MCF 10A (cell line): ENCODE measurements around the gene KCND2. TPM values are rescaled to one million over a fixed set of nuclear protein-coding genes. Genes with fewer than 3 reads are reported as not detected.

Source experiments
- BruUV-seq: library from RNA; stranded (reverse); fragments of 400-500 nt; replicated peaks from 2 replicates; lab custom pipeline; 2021; lab: Mats Ljungman, UMichigan
- CTCF ChIA-PET: fragments of 300-600 bp; sonication (Branson Sonifier 250); formaldehyde crosslinking; extraction: SDS; loops from one replicate; lab custom pipeline; 2021; ENCODE audit warnings: antibody characterized with exemption, inconsistent platforms; lab: Yijun Ruan, JAX
- POLR2A ChIA-PET: fragments of 300-600, 350-650 bp; sonication (Branson Sonifier 250); formaldehyde crosslinking; extraction: SDS; loops from one replicate; lab custom pipeline; 2020; ENCODE audit warnings: antibody characterized with exemption, inconsistent platforms; lab: Yijun Ruan, JAX
- DNase-seq: peaks from one replicate; pipeline ENCODE4 v3.0.0-alpha.2; 2018; ENCODE audit not compliant: unreplicated experiment
- H3K27ac Mint-ChIP-seq: one replicate; pipeline ENCODE4 v1.8.0; 2022; ENCODE audit warnings: mild to moderate bottlenecking, low read depth, mixed read lengths; ENCODE audit not compliant: unreplicated experiment
- H3K27me3 Mint-ChIP-seq: one replicate; pipeline ENCODE4 v1.8.0; 2022; ENCODE audit warnings: mixed read lengths; ENCODE audit not compliant: insufficient read depth, unreplicated experiment
- H3K36me3 Mint-ChIP-seq: one replicate; pipeline ENCODE4 v1.8.0; 2022; ENCODE audit warnings: mild to moderate bottlenecking, moderate library complexity, mixed read lengths; ENCODE audit not compliant: insufficient read depth, unreplicated experiment
- H3K4me1 Mint-ChIP-seq: one replicate; pipeline ENCODE4 v1.8.0; 2022; ENCODE audit warnings: mixed read lengths; ENCODE audit not compliant: insufficient read depth, unreplicated experiment
- H3K4me3 Mint-ChIP-seq: one replicate; pipeline ENCODE4 v1.8.0; 2022; ENCODE audit warnings: mild to moderate bottlenecking, moderate library complexity, mixed read lengths; ENCODE audit not compliant: unreplicated experiment
- H3K9me3 Mint-ChIP-seq: one replicate; pipeline ENCODE4 v1.8.0; 2022; ENCODE audit warnings: mixed read lengths; ENCODE audit not compliant: unreplicated experiment
- intact Hi-C: fragments of 100-400 bp; cut with micrococcal nuclease; formaldehyde crosslinking; loops from 2 replicates; pipeline ENCODE4 v1.14.1; 2022
- total RNA-seq: library from RNA; stranded (reverse); gene quantifications from 2 replicates; pipeline ENCODE4 v1.2.3, GENCODE V29; 2022
- TF ChIP-seq, protein P1 (sequence below): fragments of 200-600 bp; IDR thresholded peaks from one replicate; pipeline ENCODE4 v1.8.0; 2022; ENCODE audit warnings: antibody characterized with exemption, mild to moderate bottlenecking; ENCODE audit not compliant: unreplicated experiment

KCND2 gene
- total RNA-seq, 1 experiment from 2014 or later: not detected

DNA sequence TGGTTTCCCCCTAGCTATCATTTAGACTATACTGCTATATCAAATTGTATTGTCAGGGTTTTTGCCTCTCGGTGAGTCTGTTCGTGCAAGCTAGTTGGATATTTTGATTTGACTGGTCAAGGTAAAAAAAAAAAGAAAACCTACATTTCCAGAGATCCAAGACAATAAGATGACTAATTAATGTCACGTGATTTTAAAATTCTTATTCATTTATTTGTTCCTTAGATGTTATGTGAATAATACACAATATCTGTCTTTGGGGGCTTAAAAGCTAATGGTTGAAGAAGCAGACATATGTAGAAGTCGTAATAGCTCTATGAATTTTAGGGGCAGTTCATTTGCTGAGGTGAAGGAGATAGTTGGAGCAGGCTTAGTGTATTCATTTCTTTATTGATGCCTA, 191.1 kb downstream of the KCND2 start:
- POLR2A ChIA-PET: no interaction called here
- TF ChIP-seq, protein P1, sequence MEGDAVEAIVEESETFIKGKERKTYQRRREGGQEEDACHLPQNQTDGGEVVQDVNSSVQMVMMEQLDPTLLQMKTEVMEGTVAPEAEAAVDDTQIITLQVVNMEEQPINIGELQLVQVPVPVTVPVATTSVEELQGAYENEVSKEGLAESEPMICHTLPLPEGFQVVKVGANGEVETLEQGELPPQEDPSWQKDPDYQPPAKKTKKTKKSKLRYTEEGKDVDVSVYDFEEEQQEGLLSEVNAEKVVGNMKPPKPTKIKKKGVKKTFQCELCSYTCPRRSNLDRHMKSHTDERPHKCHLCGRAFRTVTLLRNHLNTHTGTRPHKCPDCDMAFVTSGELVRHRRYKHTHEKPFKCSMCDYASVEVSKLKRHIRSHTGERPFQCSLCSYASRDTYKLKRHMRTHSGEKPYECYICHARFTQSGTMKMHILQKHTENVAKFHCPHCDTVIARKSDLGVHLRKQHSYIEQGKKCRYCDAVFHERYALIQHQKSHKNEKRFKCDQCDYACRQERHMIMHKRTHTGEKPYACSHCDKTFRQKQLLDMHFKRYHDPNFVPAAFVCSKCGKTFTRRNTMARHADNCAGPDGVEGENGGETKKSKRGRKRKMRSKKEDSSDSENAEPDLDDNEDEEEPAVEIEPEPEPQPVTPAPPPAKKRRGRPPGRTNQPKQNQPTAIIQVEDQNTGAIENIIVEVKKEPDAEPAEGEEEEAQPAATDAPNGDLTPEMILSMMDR: no peak
- no peak overlapping the region for H3K27ac Mint-ChIP-seq
- intact Hi-C loops: no loop called here
- H3K36me3 Mint-ChIP-seq: no peaks in the 10 kb centered on the region
- no peaks in the 10 kb centered on the region for H3K9me3 Mint-ChIP-seq
- peaks cover 39% of the 10 kb centered on the region for H3K27me3 Mint-ChIP-seq
- BruUV-seq: no TSS peak
- DNase-seq: no peak
- H3K4me1 Mint-ChIP-seq: no peaks in the 10 kb centered on the region
- CTCF ChIA-PET: interaction anchor here (0.6 kb wide), 1 partner anchor 151 kb away, joined by 4 read pairs; no protein-coding TSS in a partner anchor
- H3K4me3 Mint-ChIP-seq: no peak overlapping the region

DNA sequence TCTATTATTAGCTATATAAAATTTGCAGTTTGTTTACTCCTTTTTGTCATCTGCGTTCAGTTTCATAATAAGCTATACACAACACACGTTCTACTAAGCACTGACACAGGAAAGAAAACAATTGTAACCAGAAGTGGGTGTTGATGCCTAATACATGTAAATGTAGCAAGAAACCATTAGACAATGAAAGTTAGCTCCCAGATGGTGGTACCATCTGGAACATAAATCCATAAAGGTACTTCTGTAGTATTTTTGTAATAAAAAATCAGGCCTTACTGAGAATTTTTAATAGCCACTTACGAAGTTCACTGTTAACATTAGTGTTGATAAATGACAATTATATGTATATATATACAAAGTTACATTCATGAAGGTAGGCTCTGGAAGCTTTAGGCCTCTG, 194.7 kb downstream of the KCND2 start:
- BruUV-seq: no TSS peak
- Mint-ChIP-seq H3K4me3 (no peak overlapping the region), H3K36me3 (no peaks in the 10 kb centered on the region), H3K4me1 (peaks cover 2% of the 10 kb centered on the region), H3K27ac (no peak overlapping the region), H3K27me3 (peaks cover 51% of the 10 kb centered on the region), H3K9me3 (no peaks in the 10 kb centered on the region)
- TF ChIP-seq, protein P1: no peak
- CTCF ChIA-PET: no interaction called here
- intact Hi-C loops: no loop called here
- POLR2A ChIA-PET: no interaction called here
- no peak for DNase-seq

DNA sequence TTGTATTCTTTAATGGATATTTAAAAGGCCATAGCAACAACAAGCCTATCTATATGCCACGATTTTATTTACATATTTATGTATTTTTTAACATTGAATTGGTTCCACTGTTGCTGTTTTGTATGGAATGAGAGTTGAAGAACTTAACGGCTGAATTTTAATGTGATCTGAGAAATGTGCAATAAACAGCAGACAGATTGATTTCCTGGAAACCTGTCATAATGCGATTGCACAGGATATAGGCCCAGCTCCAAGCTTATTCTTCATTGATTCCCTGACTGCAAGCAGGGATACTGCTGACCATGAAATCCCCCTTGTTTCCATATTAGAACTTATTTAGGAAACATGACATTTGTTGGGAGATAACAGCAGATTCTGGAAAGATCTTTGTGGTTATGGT, 195.6 kb downstream of the KCND2 start:
- H3K4me1 Mint-ChIP-seq: peaks cover 5% of the 10 kb centered on the region
- CTCF ChIA-PET: no interaction called here
- H3K27me3 Mint-ChIP-seq: peaks cover 57% of the 10 kb centered on the region
- POLR2A ChIA-PET: no interaction called here
- intact Hi-C loops: no loop called here
- no peak overlapping the region for H3K4me3 Mint-ChIP-seq
- H3K27ac Mint-ChIP-seq: no peak overlapping the region
- no peaks in the 10 kb centered on the region for H3K9me3 Mint-ChIP-seq
- no TSS peak for BruUV-seq
- H3K36me3 Mint-ChIP-seq: no peaks in the 10 kb centered on the region
- no peak for DNase-seq
- TF ChIP-seq, protein P1: no peak

DNA sequence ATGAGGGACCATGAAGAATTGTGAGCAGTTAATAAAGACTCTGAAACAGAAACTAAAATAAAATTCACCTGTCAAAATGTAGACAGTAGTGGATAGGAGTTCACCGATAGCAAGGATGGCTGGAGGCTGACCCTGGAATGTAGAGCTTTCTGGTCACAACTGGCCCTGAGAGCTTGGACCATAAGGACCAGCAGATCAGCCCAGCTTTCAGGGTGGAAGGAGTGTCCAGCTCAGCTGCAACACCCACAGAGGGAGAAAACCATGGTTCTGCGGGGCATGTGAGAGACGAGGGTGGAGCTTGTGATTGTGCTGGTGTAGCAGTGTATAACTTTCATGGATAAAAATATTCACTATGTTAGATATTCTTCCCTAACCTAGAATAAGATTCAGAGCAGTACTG, 199.9 kb downstream of the KCND2 start:
- CTCF ChIA-PET: no interaction called here
- H3K4me3 Mint-ChIP-seq: no peak overlapping the region
- POLR2A ChIA-PET: no interaction called here

More for the DNA sequence above, 199.9 kb downstream of the KCND2 start:
- Mint-ChIP-seq H3K36me3 (no peaks in the 10 kb centered on the region), H3K27ac (no peak overlapping the region), H3K27me3 (peaks cover 29% of the 10 kb centered on the region), H3K4me1 (peaks cover 5% of the 10 kb centered on the region), H3K9me3 (no peaks in the 10 kb centered on the region)
- intact Hi-C loops: no loop called here
- BruUV-seq: no TSS peak
- TF ChIP-seq, protein P1: no peak
- DNase-seq: no peak
